GOT3 (cell line): Measurements from ENCODE around the gene EPHA3.

Experiments
- DNase-seq: peaks from one replicate; lab custom pipeline; 2025; ENCODE audit warnings: mixed read lengths; lab: John Stamatoyannopoulos, UW

The EPHA3 gene

GRCh38 chr3:89145995-89146394 lies 38.6 kb downstream of the EPHA3 start:
- DNase-seq: no peak

GRCh38 chr3:89154416-89154815 lies 47.0 kb downstream of the EPHA3 start:
- no peak for DNase-seq

- no peak for DNase-seq
Measured at GRCh38 chr3:89155811-89156210, 48.4 kb downstream of the EPHA3 start.

GRCh38 chr3:89157575-89157974 lies 50.2 kb downstream of the EPHA3 start:
- no peak for DNase-seq

- DNase-seq: no peak
Measured at GRCh38 chr3:89159605-89160004, 52.2 kb downstream of the EPHA3 start.

- no peak for DNase-seq
Measured at GRCh38 chr3:89164774-89165173, 57.4 kb downstream of the EPHA3 start.

GRCh38 chr3:89165636-89166263 lies 58.3 kb downstream of the EPHA3 start:
- no peak for DNase-seq

GRCh38 chr3:89171687-89172545 lies 64.5 kb downstream of the EPHA3 start:
- no peak for DNase-seq

- DNase-seq: no peak
Measured at GRCh38 chr3:89173546-89173945, 66.1 kb downstream of the EPHA3 start.

GRCh38 chr3:89179355-89180001 lies 72.1 kb downstream of the EPHA3 start:
- DNase-seq: no peak

GRCh38 chr3:89180334-89180733 lies 72.9 kb downstream of the EPHA3 start:
- no peak for DNase-seq

- no peak for DNase-seq
Measured at GRCh38 chr3:89182056-89182455, 74.6 kb downstream of the EPHA3 start.

GRCh38 chr3:89184151-89184995 lies 77.0 kb downstream of the EPHA3 start:
- DNase-seq: no peak

GRCh38 chr3:89186456-89186855 lies 79.0 kb downstream of the EPHA3 start:
- no peak for DNase-seq

- no peak for DNase-seq
Measured at GRCh38 chr3:89198591-89198990, 91.2 kb downstream of the EPHA3 start.

- no peak for DNase-seq
Measured at GRCh38 chr3:89212619-89213018, 105.2 kb downstream of the EPHA3 start.

- no peak for DNase-seq
Measured at GRCh38 chr3:89216016-89216739, 108.8 kb downstream of the EPHA3 start.

- DNase-seq: no peak
Measured at GRCh38 chr3:89217148-89217685, 109.8 kb downstream of the EPHA3 start.

- DNase-seq: no peak
Measured at GRCh38 chr3:89221924-89222323, 114.5 kb downstream of the EPHA3 start.

GRCh38 chr3:89223188-89223587 lies 115.8 kb downstream of the EPHA3 start:
- no peak for DNase-seq

GRCh38 chr3:89227218-89227617 lies 119.8 kb downstream of the EPHA3 start:
- no peak for DNase-seq
